ENCODE measurements around the gene MRPS2. TPM values are rescaled to one million over a fixed set of nuclear protein-coding genes. Genes with fewer than 3 reads are reported as not detected.
"Not testable (repeated sequence)": the region's sequence is repeated elsewhere in the genome, so short reads cannot be mapped to it uniquely, and the experiment has no call there.

The MRPS2 gene
- total RNA-seq, 1 donor from 2014 or later: 18.8 TPM

DNA sequence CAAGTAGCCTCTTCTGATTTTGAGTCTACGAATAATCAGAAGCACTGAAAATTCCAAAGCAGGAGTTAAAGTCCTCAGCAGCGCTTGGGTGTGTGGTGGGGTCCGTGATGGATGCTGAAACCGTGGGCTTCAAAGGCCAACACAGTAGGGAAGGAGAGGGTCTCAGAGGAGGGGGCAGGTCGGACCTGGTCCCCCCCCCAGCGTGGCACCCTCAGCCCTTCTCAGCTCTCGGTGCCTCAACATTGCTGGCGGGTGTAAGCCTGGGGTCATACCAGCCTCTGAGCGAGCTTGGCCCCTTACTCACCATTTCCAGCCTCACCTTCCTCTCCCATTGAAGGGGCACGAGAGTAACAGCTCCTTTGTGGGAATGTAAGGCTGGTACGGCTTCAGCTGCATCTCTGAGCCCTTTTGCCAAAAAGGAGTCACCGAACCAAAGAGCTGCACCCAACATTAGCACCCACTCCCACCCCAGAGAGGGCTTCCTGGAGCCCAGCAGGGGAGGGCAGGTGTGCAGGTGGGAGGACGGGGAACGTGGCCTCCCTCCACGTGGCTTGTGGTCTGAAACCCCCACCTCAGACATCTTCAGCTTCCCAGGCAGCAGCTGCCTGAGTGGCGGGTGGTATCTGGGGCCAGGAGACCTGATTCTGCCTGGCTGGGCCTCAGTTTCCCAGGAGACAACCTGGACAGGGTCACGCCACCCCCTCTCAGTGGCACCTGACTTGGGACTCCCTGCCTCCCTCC lies 14.0 kb downstream of the MRPS2 start:
- no peak for DNase-seq (ENCODE audit: low spot score)

DNA sequence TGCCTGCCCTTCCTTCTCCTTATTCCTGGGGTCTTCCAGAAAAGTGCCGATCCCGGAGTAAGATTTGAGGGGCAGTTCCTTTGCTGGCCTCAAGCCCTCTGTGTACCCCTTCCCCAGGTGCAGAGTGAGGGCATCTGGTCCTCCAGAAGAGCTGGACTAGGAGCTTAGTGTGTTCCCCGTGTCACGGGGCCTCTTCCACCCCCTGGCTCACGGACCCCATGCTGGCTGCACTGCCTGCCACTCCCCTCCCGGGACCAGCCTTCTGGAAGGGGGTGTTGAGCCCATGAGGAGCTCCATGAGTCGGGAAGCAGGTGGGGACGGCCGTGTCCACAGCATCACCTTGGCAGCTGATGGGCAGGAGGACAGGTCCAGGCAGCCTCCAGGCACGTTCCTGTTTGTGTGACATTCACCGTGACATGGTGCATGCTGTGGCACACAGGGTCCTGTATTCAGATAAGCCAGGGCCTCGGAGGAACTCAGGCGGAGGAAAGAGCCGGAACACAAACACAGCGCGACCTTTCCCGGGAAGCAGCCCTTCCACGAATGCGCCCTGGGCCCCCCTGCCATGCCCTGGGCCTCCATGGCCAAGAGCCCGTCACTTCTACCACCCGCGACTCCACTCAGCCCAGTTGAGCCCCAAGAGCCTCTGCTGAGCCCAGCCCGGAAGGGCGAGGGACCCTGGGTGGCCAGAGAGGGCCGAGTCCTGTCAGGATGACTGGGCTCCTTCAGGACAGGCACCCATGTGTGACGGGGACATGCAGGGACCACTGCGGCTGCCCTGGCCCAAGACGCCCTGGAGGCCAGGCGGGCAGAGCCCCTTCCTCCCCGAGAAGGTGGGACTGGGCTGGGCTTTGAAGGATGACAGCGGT lies 14.8 kb downstream of the MRPS2 start:
- DNase-seq (ENCODE audit: low spot score): no peak

DNA sequence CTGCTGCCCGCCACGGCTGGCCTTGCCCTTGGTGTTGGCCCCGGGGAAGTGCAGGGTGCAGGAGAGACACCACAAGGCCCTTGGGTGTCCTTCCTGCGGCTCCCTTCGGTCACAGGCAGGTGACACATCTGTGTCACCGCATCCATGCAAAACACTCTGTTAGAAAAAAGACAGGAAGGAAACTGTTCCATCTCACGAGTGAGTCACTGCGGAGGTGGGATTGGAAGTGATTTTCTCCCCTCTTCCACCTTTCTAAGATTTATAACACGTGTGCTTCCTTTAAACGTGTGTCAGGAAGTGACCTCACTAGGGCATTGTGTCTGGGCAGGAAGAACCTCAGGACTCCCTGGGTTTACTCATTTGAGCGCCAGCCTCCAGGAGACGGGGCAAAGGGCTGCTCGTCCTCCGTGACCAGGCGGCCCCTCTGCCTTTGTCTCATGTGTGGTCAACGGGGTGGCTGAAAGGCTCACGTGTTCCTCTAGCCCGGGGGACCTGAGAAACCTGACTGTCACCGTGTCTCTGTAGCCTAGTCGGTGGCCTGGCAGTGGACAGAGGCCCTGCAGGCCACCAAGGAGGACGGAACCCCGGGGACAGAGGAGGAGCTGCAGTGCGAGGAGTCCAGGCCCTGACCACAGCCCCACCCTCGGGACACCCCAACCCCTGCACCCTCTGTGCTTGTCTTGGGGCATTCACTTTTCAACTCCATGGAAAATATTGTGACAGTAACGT lies 15.8 kb downstream of the MRPS2 start:
- no peak for DNase-seq (ENCODE audit: low spot score)

DNA sequence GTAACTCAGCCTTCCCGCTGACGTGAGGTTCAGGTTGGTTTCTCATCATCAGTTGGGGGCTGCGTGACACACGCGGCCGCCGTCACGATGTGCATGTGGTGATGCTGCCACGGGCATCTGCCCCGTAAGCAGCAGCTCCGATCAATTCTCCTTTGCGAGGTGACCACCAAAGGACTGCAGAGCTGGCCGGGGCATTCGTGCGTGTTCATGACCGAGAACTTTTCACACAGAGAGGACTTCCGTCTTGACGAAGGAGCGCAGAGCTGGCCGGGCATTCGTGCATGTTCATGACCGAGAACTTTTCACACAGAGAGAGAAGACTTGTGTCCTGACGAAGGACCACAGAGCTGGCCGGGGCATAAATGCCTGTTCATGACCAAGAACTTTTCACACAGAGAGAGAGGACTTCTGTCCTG lies 16.9 kb downstream of the MRPS2 start:
- DNase-seq (ENCODE audit: low spot score): no peak

DNA sequence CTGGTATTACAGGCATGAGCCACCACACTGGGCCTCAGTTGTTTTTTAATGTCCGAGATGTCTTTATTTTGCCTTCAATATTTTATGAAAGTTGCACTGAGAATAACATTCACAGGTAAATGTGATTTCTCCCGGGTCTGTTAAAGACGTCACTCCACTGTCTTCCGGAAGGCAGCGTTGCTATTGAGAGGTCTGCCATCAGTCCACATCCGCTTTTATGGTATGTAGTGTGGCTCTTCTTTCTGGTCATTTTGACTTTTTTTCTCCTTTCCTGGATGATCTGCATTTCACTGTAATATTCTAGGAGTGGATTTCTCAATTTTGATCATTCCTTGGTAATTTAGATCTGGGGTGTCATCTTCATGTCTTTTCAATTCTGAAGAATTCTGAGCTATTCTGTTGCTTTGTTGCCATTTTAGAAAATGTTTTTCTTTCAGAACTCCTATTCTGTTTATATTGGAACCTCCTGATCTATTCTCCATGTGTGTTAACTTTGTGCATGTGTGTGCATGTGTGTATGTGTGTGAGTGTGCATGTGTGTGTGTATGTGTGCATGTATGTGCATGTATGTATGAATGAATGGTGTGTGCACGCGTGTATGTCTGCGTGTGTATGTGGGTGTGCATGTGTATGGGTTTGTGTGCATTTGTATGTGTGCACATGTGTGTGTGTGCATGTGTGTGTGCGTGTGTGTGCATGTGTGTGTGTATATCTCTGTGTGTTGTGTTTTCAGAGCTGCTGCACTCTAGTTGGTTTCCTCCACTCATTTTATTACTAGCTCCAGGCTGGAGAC lies 18.9 kb downstream of the MRPS2 start:
- no peak for DNase-seq (ENCODE audit: low spot score)

DNA sequence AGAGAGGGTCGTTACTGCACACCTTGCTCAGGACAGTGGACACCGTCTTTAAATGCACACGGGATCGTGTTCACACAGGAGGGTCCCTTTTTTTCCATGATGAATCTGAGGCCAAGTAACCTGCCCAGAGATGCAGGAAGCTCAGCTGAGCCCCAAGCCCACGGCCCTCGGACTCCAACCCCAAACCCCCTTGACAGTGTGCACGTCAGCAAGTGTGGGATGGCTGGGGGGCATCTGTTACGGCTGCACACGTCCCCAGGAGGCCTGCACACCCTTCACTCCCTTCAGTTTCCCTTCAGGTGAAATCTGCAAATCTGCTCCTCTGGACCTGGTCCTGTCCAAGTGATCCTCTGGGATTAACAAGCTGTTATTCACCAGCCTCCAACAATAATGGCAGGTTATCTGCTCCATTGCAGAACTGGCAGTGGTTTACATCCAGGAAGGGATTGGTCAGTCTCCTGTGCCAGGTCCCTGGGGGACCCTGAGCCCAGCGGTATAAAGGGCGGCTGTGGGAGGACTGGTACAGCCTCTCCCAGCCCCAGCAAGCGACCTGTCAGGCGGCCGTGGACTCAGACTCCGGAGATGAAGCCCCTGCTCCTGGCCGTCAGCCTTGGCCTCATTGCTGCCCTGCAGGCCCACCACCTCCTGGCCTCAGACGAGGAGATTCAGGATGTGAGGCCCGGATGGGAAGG lies 20.6 kb downstream of the MRPS2 start, which contains the start of gene LCN1:
TSS of gene LCN1 (plus strand) at position 525 of the 692 bp plus-strand sequence. CDS start at position 583, 58 bp downstream.
- no peak for DNase-seq (ENCODE audit: low spot score)

DNA sequence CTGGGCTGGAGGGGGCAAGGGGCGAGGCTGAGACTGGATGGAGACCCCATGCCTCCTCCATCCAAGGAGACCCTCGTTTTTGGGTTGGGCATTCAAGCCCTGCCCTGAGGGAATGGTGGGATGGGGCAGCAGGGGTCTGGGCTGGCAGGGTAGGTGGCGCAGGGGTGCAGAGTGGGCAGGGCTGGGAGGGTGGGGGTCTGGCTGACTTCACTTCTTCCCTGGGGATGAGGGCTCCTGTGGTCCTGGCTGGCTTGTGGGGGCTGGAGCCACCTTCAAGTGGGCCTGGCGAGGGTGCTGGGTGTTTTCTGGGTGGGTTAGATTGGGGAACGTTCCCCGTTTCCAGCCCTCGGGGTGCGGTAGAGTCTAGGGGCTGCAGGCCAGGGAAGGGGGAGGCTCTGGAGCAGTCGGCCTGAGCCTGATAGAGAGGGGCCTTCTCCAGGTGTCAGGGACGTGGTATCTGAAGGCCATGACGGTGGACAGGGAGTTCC lies 21.2 kb downstream of the MRPS2 start:
- DNase-seq (ENCODE audit: low spot score): no peak

DNA sequence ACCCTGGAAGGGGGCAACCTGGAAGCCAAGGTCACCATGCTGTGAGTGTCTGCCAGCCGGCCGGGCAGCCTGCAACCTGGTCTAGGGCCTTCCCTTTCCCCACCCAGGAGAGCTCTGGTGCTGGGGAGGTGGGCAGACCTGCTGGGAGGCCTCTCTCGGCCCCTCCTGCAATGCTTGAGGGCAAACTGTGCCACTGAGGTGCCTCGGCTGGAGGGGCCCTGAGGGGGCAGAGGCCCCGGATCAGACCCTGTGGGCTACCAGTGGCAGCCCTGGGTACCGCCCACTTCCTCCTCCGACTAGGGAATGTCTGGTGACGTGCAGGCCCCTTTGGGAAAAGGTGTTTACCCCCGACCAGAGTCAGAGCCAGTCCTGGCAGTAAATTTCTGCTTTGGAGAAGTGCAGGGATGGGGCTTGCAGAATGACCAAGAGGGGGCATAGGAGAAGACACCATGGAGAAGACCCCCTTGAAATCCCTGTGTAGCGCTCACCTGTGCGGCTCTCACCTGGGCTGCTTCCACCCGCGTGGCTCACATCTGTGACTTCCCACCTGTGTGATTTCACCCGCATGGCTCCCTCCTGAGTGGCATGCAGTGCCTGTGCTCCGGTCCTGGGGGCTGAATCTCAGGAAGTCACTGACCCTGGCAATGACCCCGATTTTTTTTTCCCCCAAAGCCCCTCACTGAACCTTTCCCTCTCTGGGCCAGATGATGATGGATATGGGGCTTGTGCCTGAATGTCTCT lies 21.8 kb downstream of the MRPS2 start:
- no peak for DNase-seq (ENCODE audit: low spot score)

DNA sequence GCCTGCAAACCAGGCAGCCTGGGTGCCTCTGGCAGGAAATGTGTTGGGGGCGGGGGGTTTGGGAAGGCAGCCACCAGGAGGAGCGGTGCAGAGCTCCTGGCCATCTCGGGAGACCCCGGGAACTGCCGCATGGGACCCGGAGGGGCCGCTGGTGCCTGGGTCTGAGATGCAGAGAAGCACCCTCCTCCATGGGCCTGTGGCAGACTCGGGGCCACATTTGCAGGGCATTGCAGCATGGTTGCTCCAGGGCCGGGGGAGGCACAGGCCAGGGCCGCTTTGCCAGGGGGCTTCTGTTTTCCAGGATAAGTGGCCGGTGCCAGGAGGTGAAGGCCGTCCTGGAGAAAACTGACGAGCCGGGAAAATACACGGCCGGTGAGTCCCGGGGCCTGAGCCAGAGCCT lies 22.4 kb downstream of the MRPS2 start:
- DNase-seq (ENCODE audit: low spot score): no peak

DNA sequence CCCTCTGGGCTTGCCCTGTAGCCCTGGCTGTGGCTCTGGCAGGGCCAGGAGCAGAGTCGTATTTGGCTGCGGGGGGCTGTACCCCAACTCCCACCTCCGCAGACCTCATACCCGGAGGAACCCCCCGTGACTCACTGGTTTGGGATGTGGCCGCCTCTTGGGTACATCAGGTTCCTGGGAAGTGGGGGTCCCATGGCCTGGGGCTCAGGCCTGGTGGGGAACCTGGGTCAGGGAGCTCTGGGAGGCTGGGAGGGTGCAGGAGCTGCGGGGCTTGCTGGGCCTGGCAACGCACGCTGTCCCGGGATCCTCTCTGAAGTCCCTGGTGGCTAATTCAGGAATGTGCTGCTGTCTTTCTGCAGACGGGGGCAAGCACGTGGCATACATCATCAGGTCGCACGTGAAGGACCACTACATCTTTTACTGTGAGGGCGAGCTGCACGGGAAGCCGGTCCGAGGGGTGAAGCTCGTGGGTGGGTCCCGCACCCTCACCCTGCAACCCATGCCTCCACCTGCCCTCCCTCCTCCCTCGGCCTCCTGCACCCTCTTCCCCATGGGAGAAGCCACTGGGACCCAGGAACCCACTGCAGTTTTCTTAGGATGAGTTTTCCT lies 23.1 kb downstream of the MRPS2 start:
- DNase-seq (ENCODE audit: low spot score): no peak

DNA sequence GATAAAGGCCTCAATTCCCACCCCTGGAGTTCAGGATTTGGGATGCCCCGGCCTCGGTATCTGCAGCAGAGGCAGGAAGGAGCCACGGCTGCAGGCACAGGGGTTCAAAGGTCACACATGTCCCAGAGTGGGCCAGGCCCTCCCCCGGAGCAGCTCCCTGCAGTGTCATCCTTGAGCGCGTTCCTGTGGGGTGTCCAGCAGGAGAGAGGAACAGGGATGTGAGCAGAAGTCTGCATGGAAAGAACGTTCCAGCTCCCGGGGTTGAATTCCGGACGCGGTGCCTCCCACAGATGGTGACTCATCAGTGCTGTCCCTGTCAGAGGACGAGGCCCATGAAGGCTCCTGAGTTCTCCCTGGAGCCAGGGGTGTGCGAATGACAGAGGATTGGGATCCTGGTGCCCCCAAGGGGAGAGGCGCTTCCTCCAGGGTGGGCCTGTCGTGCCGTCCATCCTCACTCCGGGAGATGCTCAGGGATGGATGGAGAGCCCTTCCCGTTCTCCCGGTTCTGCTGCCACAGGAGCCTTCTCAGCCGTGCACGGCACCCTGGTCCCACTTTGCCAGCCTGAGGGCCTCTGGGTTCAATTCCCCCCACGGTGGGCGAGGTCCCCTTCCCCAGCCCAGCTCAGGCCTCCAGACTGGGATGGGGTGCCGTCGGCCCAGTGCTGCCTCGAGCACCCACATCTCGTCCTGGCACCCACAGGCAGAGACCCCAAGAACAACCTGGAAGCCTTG lies 23.8 kb downstream of the MRPS2 start:
- DNase-seq (ENCODE audit: low spot score): no peak

DNA sequence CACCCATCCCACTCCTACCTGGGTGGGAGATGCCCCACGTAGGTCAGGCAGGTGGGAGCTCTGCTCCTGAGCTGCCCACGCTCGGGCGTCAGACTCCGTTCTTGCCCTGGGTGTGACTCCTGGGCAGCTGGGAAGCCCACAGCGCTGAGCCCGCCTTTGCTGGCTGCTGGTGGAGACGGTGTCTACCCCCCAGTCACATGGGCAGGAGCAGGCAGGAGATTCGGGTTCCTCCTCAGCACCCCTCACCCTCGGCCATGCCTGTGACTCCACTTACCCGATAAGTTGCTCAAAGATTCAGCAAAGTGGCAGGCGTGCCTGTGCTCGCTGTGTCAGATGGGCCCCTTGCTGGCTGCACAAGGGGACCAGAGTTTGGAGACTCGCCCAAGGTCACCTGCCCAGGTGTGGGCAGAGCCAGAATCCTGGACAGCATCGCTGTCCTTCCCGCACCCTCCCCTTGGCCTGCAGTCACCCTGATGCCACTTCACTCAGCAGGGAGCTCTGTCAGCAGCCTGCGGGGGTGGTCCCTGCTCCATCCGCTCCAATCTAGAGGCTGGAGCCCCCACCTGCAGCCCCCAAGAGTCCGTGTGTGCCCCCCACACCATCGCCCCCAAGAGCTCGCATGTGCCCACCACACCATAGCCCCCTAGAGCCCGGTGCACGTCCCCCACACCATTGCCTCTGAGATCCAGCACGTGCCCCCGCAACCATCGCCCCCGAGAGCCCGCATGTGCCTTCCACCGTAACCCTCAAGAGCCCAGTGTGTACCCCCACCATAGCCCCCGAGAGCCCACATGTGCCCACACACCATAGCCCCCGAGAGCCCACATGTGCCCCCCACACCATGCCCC lies 25.0 kb downstream of the MRPS2 start:
- DNase-seq (ENCODE audit: low spot score): no peak

DNA sequence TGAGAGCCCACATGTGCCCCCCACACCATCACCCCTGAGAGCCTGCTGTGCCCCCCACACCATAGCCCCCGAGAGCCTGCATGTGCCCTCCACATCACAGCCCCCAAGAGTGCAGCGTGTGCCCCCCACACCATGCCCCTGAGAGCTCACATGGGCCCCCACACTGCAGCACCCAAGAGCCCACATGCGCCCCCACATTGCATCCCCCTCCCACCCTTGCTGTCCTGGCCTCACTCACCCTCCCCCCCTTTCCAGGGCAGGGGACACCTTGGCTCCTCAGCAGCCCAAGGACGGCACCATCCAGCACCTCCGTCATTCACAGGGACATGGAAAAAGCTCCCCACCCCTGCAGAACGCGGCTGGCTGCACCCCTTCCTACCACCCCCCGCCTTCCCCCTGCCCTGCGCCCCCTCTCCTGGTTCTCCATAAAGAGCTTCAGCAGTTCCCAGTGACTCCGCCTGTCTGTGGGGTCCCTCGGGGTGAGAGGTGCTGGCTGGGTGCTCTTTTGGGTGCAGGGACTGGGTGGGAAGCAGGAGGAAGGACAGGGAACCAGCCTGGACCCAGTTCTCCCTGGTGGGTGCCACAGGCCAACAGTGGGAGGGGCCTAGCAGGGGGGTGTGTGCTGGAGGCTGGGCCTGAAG lies 25.7 kb downstream of the MRPS2 start:
- DNase-seq (ENCODE audit: low spot score): no peak

DNA sequence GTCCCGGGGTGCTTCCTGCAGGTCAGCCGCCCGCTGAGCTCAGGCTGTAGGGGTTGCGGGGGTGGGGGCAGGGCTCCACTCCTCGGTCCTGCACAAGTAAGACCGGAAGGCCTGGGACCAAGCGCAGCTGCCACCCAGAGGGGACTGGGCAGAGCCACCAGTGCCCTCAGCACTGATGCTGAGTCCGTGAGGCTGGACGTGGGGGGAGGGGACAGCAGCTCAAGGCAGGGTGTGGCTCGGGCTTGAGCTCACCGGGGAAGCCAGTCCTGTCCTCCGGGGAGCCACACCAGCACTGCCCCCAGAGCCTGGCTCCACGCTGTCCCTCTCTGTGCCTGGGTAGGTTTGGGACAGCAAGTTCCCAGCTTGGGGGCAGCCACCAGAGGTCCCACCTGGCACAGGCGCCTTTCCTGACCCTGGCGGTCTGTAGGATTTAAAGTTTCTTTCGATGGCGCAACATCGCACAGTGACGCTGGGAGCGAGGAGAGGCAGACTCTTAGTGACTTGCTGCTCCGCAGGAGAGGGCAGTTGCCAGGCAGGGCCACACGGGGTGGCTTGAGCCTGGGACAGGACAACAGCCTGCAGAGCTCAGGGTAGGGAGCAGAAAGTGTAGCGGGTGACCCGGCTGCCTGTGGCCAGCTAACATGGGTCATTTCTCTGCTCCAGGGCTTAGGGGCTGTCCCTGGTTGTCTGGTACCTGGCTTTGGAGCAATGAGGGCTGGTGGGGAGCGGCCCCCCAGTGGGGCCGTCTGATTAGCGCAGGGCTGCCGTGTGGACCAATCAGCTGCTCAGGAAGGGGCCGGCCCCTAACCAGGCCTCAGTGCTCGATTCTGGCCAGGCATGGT lies 26.5 kb downstream of the MRPS2 start:
- DNase-seq (ENCODE audit: low spot score): no peak

DNA sequence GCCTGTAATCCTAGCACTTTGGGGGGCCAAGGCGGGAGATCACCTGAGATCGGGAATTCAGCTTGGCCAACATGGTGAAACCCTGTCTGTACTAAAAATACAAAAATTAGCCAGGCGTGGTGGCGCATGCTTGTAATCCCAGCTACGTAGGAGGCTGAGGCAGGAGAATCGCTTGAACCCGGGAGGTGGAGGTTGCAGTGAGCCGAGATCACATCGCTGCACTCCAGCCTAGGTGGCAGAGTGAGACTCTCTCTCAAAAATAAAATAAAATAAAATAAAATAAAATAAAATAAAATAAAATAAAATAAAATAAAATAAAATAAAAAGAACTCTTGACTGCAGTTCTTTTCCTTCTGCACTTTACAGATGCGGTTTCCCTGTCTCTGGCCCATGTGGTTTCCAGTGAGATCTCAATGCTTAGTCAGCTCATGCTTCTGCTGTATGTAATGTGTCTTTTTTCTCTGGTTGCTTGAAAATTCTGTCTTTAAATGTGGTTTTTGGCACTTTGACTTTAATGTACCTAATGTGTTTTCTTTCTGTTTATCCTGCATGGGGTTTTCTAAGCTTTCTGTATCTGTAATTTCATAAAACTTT lies 28.5 kb downstream of the MRPS2 start:
- not testable (repeated sequence) for DNase-seq (ENCODE audit: low spot score)

DNA sequence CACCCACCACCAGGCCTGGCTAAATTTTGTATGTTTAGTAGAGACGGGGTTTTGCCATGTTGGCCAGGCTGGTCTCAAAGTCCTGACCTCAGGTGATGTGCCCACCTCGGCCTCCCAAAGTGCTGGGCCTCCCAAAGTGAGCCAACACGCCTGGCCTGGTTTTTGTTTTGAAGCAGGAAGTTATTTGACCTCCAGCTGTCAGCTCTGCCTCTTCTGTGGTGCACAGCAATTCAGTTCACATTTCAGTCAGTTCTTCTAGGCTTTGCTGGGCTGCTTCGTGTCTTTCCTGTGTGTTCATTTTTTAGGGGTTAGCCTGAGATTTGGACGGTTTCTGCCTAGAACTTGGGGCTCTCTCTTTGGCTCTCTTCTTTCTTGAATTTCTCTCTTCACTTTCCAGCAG lies 29.7 kb downstream of the MRPS2 start:
- no peak for DNase-seq (ENCODE audit: low spot score)
